Panc1 (cell line): Measurements from ENCODE around the gene MRPL21. TPM values are rescaled to one million over a fixed set of nuclear protein-coding genes. Genes with fewer than 3 reads are reported as not detected.
A peak's percentile ranks its signal among the peaks of the same experiment; 100 is the strongest.

Experiments
- ATAC-seq: fragments of 200-7000 bp; cut with Tn5 transposase; 2 replicates; pipeline ENCODE4 v1.9.1; 2020; ENCODE audit warnings: mild to moderate bottlenecking, moderate library complexity
- BruUV-seq: library from RNA; stranded (reverse); fragments of 400-500 nt; replicated peaks from 2 replicates; lab custom pipeline; 2021; lab: Mats Ljungman, UMichigan
- CTCF ChIA-PET: fragments of 300-600 bp; sonication (Branson Sonifier 250); formaldehyde crosslinking; loops from one replicate; lab custom pipeline; 2022; ENCODE audit warnings: antibody characterized with exemption; lab: Charles Lee
- POLR2A ChIA-PET: fragments of 300-600 bp; sonication (Branson Sonifier 250); formaldehyde crosslinking; loops from one replicate; lab custom pipeline; 2022; ENCODE audit warnings: antibody characterized with exemption; lab: Charles Lee
- DNase-seq: peaks from one replicate; pipeline ENCODE4 v3.0.0-alpha.2; 2010; ENCODE audit warnings: low read depth, low spot score
- H3K27ac ChIP-seq: 2 replicates; pipeline ENCODE4 v1.5.1; 2011; ENCODE audit warnings: mild to moderate bottlenecking, low read length, inconsistent platforms
- H3K27me3 ChIP-seq: fragments of 200-500 bp; sonication (Bioruptor generic); 2 replicates; pipeline ENCODE4 v1.6.0; 2014; ENCODE audit warnings: low read length, inconsistent platforms; ENCODE audit not compliant: control insufficient read depth, insufficient read depth
- H3K36me3 ChIP-seq: fragments of 200-500 bp; sonication (Bioruptor generic); 2 replicates; pipeline ENCODE4 v1.5.1; 2014; ENCODE audit warnings: inconsistent platforms, mild to moderate bottlenecking, low read length, moderate library complexity; ENCODE audit not compliant: control insufficient read depth, insufficient read depth
- H3K4me1 ChIP-seq: 2 replicates; pipeline ENCODE4 v1.5.1; 2011; ENCODE audit warnings: inconsistent platforms, mild to moderate bottlenecking, low read length, moderate library complexity; ENCODE audit not compliant: control insufficient read depth, insufficient read depth
- H3K4me3 ChIP-seq, 2 experiments: 2 replicates each; pipeline ENCODE4 v1.5.1; 2011 to 2012; ENCODE audit warnings: low read depth in 2 of 2, low read length in 2 of 2, mild to moderate bottlenecking in 2 of 2, inconsistent platforms in 1 of 2, moderate library complexity in 1 of 2
- H3K9me3 ChIP-seq: fragments of 200-500 bp; sonication (Bioruptor generic); 2 replicates; pipeline ENCODE4 v1.5.1; 2014; ENCODE audit warnings: low read depth, mild to moderate bottlenecking, inconsistent platforms, low read length, moderate library complexity; ENCODE audit not compliant: control insufficient read depth, insufficient read depth
- CTCF ChIP-seq: fragments of 450-650 bp; IDR thresholded peaks from 2 replicates; pipeline ENCODE4 v1.5.1; 2017; ENCODE audit warnings: mild to moderate bottlenecking
- POLR2AphosphoS5 ChIP-seq: IDR thresholded peaks from 2 replicates; pipeline ENCODE4 v1.6.1; 2012; ENCODE audit warnings: mild to moderate bottlenecking, low read depth, low read length, moderate library complexity
- SIN3A ChIP-seq: IDR thresholded peaks from 2 replicates; pipeline ENCODE4 v1.6.1; 2012; ENCODE audit warnings: low read depth, mild to moderate bottlenecking, low read length, moderate library complexity, borderline replicate concordance; ENCODE audit not compliant: insufficient read depth
- TCF7L2 ChIP-seq: IDR thresholded peaks from 2 replicates; pipeline ENCODE4 v1.6.1; 2011; ENCODE audit warnings: mild to moderate bottlenecking, low read depth, low read length, inconsistent platforms
- in situ Hi-C: cut with HindIII; loops from 2 replicates; pipeline ENCODE4 v1.10.0; 2016; ENCODE audit warnings: low sequenced_read_pairs, low pct_unique_long_range_greater_than_20kb
- intact Hi-C: fragments of 100-400 bp; cut with micrococcal nuclease; formaldehyde crosslinking; loops from one replicate; pipeline ENCODE4 v1.10.0; 2022; ENCODE audit not compliant: unreplicated experiment
- total RNA-seq: library from RNA; stranded (reverse); gene quantifications from one replicate; pipeline ENCODE4 v1.2.1, GENCODE V29; 2021; ENCODE audit not compliant: unreplicated experiment
- TF ChIP-seq, protein P1 (sequence below), 2 experiments: IDR thresholded peaks; 2 replicates each; pipeline ENCODE4 v1.6.1; 2011 to 2012; ENCODE audit warnings: low read depth in 2 of 2, control low read depth in 1 of 2, low read length in 1 of 2, mild to moderate bottlenecking in 1 of 2, moderate library complexity in 1 of 2; ENCODE audit not compliant: insufficient read depth in 1 of 2

MRPL21 gene
- total RNA-seq, 1 experiment from 2014 or later, result 94.9 TPM

DNA sequence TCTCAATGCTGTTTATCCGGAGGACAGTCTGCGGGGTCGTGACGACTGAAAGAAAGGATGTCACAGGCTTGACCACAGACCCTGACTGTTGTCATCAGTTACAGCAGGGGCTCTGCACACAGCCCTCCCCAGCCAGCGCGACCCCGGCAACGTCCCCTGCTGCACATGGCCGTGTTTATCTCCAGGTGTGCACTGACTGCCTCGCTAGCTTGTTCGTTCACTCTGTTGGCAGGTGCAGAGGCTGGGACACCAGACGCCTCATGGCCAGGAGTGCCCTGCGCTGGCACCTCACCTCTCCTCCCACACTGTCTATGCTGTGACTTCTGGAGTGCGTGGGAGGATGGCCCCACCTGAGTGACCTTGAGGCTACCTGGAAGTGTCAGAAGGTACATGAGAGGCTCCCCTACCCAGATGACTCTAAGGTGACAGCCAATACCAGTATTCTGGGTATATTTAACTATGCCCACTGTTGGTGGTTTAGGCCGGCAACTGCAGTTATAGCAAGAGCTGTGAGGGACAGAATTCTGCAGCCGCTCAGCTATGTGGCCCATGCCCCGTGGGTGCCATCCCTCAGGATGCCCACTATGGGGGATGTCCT, 12.2 kb downstream of the MRPL21 start:
- Histone ChIP-seq H3K27ac (no peak overlapping the region), H3K4me3 (no peak overlapping the region), H3K4me1 (no peaks in the 10 kb centered on the region), H3K27me3 (no peaks in the 10 kb centered on the region), H3K36me3 (peaks cover 11% of the 10 kb centered on the region), H3K9me3 (no peaks in the 10 kb centered on the region)
- DNase-seq (no peak), ATAC-seq (no peak)
- no TSS peak for BruUV-seq
- CTCF ChIA-PET, result no interaction called here
- in situ Hi-C loops (no loop called here), intact Hi-C loops (no loop called here)
- TF ChIP-seq, protein P1, sequence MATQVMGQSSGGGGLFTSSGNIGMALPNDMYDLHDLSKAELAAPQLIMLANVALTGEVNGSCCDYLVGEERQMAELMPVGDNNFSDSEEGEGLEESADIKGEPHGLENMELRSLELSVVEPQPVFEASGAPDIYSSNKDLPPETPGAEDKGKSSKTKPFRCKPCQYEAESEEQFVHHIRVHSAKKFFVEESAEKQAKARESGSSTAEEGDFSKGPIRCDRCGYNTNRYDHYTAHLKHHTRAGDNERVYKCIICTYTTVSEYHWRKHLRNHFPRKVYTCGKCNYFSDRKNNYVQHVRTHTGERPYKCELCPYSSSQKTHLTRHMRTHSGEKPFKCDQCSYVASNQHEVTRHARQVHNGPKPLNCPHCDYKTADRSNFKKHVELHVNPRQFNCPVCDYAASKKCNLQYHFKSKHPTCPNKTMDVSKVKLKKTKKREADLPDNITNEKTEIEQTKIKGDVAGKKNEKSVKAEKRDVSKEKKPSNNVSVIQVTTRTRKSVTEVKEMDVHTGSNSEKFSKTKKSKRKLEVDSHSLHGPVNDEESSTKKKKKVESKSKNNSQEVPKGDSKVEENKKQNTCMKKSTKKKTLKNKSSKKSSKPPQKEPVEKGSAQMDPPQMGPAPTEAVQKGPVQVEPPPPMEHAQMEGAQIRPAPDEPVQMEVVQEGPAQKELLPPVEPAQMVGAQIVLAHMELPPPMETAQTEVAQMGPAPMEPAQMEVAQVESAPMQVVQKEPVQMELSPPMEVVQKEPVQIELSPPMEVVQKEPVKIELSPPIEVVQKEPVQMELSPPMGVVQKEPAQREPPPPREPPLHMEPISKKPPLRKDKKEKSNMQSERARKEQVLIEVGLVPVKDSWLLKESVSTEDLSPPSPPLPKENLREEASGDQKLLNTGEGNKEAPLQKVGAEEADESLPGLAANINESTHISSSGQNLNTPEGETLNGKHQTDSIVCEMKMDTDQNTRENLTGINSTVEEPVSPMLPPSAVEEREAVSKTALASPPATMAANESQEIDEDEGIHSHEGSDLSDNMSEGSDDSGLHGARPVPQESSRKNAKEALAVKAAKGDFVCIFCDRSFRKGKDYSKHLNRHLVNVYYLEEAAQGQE (IDR thresholded peaks at IDR 0.05; ENCODE audit: insufficient read depth in 1 of 2, low read depth in 2 of 2, low read length in 1 of 2), result no peak
- TF ChIP-seq TCF7L2 (no peak), CTCF (no peak), POLR2AphosphoS5 (no peak), SIN3A (no peak)
- POLR2A ChIA-PET, result no interaction called here

- Histone ChIP-seq H3K36me3 (peaks cover 10% of the 10 kb centered on the region), H3K27ac (no peak overlapping the region), H3K4me1 (no peaks in the 10 kb centered on the region), H3K4me3 (no peak overlapping the region), H3K27me3 (no peaks in the 10 kb centered on the region), H3K9me3 (no peaks in the 10 kb centered on the region)
- peak; percentile 50 for ATAC-seq
- CTCF ChIA-PET, result no interaction called here
- TF ChIP-seq, protein P1 (IDR thresholded peaks at IDR 0.05; ENCODE audit: insufficient read depth in 1 of 2, low read depth in 2 of 2, low read length in 1 of 2), result no peak
- no peak for TF ChIP-seq TCF7L2
- TF ChIP-seq SIN3A, result no peak
- no peak for TF ChIP-seq POLR2AphosphoS5
- TF ChIP-seq CTCF, result no peak
- BruUV-seq, result no TSS peak
- POLR2A ChIA-PET, result no interaction called here
- intact Hi-C loops, result no loop called here
- DNase-seq, result no peak
- in situ Hi-C loops, result no loop called here
These were observed 13.0 kb downstream of the MRPL21 start for GRCh38 chr11:68890490-68891231.
